Adipocyte (in vitro differentiated cells): ENCODE data around the gene IL17B.

Experiments used
- DNase-seq: peaks from one replicate; pipeline ENCODE4 v3.0.0-alpha.2; 2015; ENCODE audit warnings: low read depth
- H3K27me3 ChIP-seq: replicated peaks from 2 replicates; pipeline ENCODE4 v1.7.0; 2013; ENCODE audit warnings: mild to moderate bottlenecking, low read length, moderate library complexity; ENCODE audit not compliant: control insufficient read depth, insufficient read depth
- H3K36me3 ChIP-seq: 2 replicates; pipeline ENCODE4 v1.7.0; 2013; ENCODE audit warnings: low read length, mild to moderate bottlenecking, moderate library complexity; ENCODE audit not compliant: control insufficient read depth, insufficient read depth, severe bottlenecking
- H3K4me1 ChIP-seq: 2 replicates; pipeline ENCODE4 v1.7.0; 2013; ENCODE audit warnings: mild to moderate bottlenecking, low read length, moderate library complexity; ENCODE audit not compliant: control insufficient read depth, insufficient read depth
- H3K4me3 ChIP-seq: 2 replicates; pipeline ENCODE4 v1.7.0; 2013; ENCODE audit warnings: mild to moderate bottlenecking, low read length, moderate library complexity
- H3K9ac ChIP-seq: 2 replicates; pipeline ENCODE4 v1.7.0; 2013; ENCODE audit warnings: mild to moderate bottlenecking, low read length, moderate library complexity
- H3K9me3 ChIP-seq: 2 replicates; pipeline ENCODE4 v1.7.0; 2013; ENCODE audit warnings: mild to moderate bottlenecking, low read length, moderate library complexity; ENCODE audit not compliant: control insufficient read depth

Gene IL17B

DNA sequence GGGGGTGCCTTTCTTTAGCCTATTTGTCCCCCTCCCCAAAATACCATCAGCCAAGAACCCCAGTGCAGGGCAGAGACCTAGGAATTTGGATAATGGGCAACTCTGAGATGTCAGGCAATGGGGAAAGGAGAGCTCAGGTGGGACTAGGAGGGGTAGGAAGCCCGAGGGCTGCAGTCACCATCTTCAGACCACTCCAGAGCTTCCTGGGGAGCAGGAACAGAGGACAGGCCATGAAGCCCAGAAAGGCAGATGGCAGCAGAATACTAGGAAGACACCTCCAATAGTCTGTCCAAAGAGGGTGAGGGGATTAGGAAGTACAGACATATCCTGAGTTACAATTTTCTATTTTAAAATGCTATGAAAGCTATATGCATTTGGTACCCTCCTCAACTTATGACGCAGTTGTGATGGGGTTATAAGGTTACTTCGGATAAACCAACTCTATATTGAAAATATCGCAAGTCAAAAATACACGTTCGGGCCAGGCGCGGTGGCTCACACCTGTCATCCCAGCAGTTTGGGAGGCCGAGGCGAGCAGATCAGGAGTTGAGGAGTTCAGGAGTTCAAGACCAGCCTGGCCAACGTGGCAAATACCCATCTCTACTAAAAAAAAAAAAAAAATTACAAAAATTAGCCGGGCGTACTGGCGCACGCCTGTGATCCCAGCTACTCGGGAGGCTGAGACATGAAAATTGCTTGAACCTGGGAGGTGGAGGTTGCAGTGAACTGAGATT, 34.6 kb upstream of the IL17B start:
- no peaks in the 10 kb centered on the region for H3K27me3 ChIP-seq
- DNase-seq = no peak
- H3K4me3 ChIP-seq = no peak overlapping the region
- H3K9ac ChIP-seq = peak overlapping the region; percentile 72
- peaks cover 70% of the 10 kb centered on the region for H3K4me1 ChIP-seq
- no peaks in the 10 kb centered on the region for H3K9me3 ChIP-seq
- peaks cover 45% of the 10 kb centered on the region for H3K36me3 ChIP-seq

DNA sequence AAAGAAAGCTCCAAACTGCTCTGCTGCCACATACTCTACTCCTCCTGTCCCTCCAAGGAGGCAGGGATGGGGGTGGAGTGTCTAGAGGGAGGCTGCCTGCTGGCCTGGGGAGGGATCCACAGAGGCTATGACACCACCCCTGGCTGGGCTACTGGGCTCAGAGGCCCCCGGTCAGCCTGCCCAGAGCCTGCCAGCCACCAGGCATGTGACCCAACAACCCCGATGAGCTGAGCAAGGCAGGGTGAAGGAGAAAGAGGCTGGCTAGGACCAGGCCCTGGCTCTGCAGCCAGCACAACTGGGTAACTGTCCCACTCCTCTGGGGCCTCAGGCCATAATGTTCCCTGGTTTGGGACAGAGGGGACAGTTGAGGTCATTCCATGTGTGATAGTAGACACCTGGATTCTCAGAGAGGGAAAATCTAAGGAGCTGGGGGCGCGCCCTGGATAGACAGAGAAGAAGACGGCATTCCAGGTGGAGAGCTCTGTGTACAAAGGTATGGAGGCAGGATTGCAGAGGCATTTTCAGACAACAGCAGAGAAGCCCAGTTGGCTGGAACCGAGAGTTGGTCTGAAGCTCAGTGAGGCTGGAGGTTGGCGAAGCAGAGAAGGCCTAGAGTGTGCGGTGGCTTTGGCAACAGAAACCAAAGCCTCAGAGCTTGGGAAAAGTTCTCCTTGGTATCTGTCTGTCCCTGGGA, 33.8 kb upstream of the IL17B start:
- peaks cover 73% of the 10 kb centered on the region for H3K4me1 ChIP-seq

DNA sequence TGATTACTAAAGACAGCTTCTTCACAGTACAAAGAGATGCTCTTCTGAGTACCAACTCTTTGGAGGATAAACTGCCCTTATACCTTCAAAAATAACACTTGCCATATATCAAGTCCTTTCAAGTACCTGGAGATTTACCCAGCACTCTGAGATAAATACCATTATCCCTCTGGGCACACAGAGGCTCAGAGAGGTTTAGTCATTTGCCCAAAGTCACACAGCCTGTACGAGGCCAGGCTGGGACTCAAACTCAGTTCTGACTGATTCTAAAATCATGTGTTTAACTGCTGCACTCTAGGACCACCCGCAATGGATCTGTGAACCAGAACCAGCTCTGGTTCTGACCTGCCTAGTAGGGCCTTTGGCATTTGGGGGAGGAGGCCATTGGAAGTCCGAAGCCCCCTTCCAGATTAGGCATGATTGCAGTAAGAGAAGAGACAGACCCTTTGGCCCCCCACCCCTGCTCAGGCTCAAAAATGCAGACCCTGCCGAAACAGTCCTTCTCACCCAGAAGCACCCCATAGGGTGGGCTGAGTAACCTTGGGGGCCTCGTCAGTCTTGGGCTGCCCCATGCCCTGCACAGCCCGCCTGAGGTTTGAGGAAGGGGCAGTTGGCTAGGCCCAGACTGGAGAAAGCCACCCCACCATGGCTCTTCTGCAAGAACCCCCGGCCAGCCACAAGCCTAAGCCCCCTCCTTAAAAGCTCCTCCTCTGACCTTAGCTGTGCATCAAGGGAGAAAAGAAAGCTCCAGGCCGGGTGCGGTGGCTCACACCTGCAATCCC, 32.8 kb upstream of the IL17B start:
- DNase-seq = no peak
- Histone ChIP-seq H3K4me1 (peaks cover 72% of the 10 kb centered on the region), H3K27me3 (no peaks in the 10 kb centered on the region), H3K9ac (peak overlapping the region; percentile 72), H3K9me3 (no peaks in the 10 kb centered on the region), H3K36me3 (peaks cover 30% of the 10 kb centered on the region), H3K4me3 (no peak overlapping the region)

More for the DNA sequence above, 33.8 kb upstream of the IL17B start:
- H3K36me3 ChIP-seq = peaks cover 37% of the 10 kb centered on the region
- peak overlapping the region; percentile 72 for H3K9ac ChIP-seq
- H3K27me3 ChIP-seq = no peaks in the 10 kb centered on the region
- no peak for DNase-seq
- H3K4me3 ChIP-seq = peak overlapping the region; percentile 20
- no peaks in the 10 kb centered on the region for H3K9me3 ChIP-seq

DNA sequence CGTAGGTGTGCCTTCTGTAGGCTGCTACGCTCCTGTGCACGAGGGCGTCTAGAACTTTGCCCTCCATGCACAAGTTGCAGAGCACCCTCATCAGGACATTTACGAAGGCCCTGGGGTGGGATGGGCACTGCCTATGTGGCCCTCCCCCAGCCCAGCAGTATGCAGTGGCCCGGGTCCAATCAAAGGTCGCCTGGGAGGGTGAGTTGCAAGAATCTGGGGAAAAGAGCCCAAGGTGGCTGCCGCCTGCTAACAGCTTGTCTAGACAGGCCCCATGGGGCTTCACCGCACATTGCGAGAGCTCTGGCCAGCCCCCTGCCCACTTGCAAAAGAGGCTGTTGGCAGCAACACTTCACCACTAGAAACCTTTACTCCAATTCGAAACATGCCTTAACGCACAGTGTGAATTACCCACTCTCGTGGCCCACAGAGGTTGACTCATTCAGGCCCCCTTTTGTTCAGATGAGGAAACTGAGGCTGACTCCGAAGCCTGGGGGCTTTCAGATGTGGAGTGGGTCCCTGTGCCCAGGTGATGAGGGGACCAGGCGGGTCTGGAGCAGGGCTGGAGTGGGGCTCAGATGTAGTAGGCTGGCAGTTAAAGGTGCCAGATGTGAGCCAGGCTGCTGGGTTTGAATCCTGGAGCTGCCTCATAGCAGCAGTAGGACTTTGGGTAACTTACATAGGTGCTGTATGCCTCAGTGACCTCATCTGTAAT, 31.8 kb upstream of the IL17B start:
- Histone ChIP-seq H3K36me3 (peaks cover 21% of the 10 kb centered on the region), H3K27me3 (no peaks in the 10 kb centered on the region), H3K9me3 (no peaks in the 10 kb centered on the region), H3K4me1 (peaks cover 81% of the 10 kb centered on the region), H3K9ac (peak overlapping the region; percentile 97), H3K4me3 (peak overlapping the region; percentile 84)
- DNase-seq = no peak

DNA sequence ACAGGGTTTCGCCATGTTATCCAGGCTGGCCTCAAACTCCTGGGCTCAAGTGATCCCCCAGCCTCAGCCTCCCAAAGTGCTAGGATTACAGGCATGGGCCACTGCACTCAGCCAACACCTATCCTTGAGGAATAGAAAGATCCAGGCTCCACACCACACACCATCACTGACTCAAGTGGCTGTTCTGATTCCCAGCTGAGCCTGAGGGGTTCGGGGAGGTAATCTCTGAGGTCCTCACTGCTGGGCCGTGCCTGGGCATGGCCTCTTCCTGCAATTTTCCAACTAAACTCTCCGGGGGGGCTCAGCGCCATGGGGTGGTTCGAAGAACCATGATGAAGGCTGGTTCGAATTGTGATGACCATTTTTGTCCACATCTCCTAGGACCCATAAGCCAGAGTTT, 31.0 kb upstream of the IL17B start:
- Histone ChIP-seq H3K36me3 (peaks cover 14% of the 10 kb centered on the region), H3K4me1 (peaks cover 85% of the 10 kb centered on the region), H3K9me3 (no peaks in the 10 kb centered on the region), H3K27me3 (no peaks in the 10 kb centered on the region), H3K9ac (peak overlapping the region; percentile 97), H3K4me3 (peak overlapping the region; percentile 84)
- DNase-seq = no peak

DNA sequence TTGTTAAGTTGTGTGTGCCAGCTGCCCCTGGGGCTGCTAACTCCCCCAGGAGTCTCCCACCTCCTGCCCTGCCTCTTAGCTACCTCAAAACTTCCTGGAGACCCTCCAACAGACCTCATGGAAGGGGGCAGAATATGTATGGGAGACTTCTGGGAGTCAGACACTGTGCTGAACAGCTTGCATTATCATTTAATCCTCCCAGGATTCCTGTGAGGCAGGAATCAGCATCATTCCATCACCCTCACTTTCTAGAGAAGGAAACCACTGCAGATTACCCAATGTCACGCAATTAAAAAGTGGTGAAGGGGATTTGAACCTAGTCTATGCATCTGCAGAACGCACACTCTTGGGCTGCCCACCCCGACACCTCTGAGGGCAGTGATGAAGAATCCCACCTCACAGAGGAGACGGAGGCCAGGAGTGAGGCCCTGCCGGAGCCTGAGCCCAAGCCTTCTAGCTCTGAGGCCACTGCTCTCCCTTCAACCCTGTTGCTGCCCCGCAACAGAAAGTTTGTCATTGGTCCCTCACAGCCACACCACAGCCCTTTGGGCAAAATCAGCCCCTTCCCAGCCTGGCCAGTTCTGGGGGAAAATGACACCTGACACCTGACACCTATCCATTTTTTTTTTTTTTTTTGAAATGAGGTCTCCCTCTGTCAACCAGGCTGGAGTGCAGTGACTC, 30.3 kb upstream of the IL17B start:
- H3K9ac ChIP-seq = peak overlapping the region; percentile 97

DNA sequence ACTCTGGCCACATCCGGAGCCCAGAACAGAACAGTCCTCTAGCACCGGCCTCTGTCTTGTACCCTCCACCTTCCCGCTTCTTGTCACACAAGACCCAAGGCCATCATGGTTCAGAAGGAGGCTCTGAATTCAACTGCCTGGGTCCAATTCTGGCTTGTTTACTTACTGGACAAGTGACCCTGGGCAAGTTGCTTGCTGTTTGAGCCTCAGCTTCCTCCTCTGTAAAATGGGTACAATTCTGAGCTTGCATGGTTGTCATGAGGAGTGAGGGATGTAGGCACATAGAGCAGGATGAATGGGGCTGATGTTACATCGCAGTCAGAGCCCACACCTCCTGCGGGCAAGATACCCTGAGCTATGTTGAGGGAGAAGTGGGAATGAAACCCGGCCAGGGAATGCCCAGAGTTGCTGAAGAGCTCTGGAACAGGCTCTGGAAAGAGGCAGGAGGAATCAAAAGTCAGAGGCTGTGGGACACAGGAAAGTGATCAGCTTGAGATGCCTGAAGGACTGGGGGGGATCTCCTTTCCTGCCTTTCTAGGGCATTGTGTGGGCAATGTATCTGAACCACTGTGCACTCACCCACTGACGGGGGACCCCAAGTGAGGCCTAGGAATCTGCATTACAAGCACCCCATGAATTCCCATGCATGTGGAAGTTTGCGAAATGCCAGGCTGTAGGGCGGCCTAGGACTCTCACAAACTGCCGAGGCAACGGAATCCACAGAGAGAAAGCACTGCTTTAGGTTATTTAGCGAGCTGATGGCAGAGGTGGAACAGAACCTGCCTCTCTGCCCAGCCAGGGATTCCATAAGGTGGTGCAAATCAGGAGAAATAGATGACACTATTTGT, 29.4 kb upstream of the IL17B start:
- Histone ChIP-seq H3K9me3 (no peaks in the 10 kb centered on the region), H3K9ac (peak overlapping the region; percentile 97), H3K4me1 (peaks cover 85% of the 10 kb centered on the region), H3K36me3 (peaks cover 11% of the 10 kb centered on the region), H3K27me3 (no peaks in the 10 kb centered on the region), H3K4me3 (peak overlapping the region; percentile 84)
- no peak for DNase-seq

More for the DNA sequence above, 30.3 kb upstream of the IL17B start:
- Histone ChIP-seq H3K4me3 (peak overlapping the region; percentile 84), H3K4me1 (peaks cover 85% of the 10 kb centered on the region), H3K36me3 (peaks cover 11% of the 10 kb centered on the region), H3K9me3 (no peaks in the 10 kb centered on the region), H3K27me3 (no peaks in the 10 kb centered on the region)
- peak; percentile 58 for DNase-seq

DNA sequence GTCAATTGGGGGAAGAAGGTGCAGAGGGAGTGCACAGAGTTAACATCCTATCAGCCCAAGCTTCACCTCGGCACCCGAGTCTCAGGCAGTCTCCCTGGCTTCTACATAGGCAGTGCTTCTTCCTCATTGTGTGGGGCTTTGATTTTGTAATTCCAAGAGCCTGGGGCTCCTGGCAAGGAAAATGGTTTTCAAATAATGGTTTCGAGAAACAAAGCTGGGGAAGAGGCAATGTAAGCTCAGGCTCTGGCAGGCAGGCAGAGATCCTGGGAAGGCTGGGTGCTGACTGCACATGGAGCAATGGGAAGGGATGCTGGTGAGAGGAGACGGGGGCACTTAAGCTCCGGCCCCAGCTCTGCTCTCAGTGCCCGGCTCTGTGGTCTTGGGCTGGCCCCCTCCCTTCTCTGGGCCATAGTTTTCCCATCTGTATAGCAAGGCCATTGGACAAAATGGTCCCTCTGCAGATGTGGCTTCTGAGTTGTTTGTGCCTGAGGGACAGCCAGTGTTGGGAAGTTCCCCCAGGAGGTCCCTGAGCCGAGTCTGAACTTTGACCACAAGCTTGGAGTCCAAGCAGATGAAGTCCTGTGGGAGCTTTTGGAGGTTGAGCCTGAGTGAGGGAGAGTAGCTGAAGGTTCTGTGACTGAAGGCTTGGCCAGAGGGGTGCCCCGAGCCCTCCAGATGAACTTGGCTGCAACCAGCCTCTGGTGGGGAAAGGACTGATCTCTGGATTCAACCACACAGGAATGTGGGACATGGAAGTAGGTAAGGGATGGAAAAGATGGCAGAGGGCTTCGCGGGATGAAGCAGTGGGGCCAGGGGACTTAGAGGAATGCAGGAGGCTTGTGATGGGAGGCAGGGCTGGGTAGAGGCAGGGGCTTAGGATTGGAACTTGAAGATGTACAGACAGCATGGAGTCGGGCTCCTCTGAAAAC, 28.5 kb upstream of the IL17B start:
- Histone ChIP-seq H3K9ac (peak overlapping the region; percentile 97), H3K36me3 (peaks cover 11% of the 10 kb centered on the region), H3K4me1 (peaks cover 81% of the 10 kb centered on the region), H3K27me3 (no peaks in the 10 kb centered on the region), H3K9me3 (no peaks in the 10 kb centered on the region), H3K4me3 (peak overlapping the region; percentile 84)
- peak; percentile 67 for DNase-seq

DNA sequence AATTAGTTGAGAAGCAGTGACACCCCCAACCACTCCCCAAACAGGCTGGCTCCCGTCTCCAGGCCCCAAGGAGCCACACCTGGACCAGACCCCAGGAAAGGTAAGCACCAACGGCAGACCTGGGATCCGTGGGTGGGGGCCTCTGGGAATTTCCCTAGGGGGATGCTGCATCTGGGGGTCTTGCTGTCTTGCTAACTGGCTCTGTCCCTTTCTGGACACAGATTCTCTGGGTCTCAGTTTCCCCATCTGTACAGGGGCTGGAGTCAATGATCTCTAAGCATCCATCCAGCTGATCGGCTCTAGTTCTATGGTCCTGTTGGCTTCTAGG, 27.9 kb upstream of the IL17B start:
- Histone ChIP-seq H3K9me3 (no peaks in the 10 kb centered on the region), H3K4me1 (peaks cover 75% of the 10 kb centered on the region), H3K4me3 (peak overlapping the region; percentile 84), H3K36me3 (peaks cover 11% of the 10 kb centered on the region), H3K9ac (peak overlapping the region; percentile 97), H3K27me3 (no peaks in the 10 kb centered on the region)
- no peak for DNase-seq
